HG02763 (cell line): ENCODE data around the gene ERGIC1.

ENCODE experiments used
- ATAC-seq: cut with Tn5 transposase; IDR thresholded peaks from one replicate; pipeline ENCODE4 v1.9.1; 2021; ENCODE audit warnings: mild to moderate bottlenecking, moderate library complexity; ENCODE audit not compliant: unreplicated experiment

Gene ERGIC1

DNA sequence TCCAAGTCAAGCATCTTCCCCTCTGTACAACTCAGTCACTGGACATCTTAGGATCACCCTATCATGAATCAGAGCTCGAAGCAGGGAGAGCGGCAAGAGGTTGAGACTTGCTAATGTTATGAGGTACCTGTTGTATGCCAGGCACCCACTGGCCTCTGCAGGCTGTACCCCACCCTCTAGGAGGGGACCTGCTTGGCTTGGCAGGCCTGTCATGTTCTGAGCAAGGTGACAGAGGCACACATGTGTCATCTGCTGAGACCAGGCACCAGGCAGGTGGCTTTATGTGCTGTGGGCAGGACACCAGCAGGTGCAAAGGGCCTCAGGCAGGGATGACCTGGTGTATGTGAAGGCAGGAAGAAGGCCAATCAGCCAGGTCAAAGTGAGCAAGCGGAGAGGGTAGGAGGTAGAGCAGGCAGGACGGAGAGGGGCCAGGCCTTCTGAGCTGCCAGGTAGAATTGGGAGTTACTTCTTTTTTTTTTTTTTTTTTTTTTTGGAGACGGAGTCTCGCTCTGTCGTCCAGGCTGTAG is 64.9 kb downstream of the ERGIC1 start:
- ATAC-seq: no peak

DNA sequence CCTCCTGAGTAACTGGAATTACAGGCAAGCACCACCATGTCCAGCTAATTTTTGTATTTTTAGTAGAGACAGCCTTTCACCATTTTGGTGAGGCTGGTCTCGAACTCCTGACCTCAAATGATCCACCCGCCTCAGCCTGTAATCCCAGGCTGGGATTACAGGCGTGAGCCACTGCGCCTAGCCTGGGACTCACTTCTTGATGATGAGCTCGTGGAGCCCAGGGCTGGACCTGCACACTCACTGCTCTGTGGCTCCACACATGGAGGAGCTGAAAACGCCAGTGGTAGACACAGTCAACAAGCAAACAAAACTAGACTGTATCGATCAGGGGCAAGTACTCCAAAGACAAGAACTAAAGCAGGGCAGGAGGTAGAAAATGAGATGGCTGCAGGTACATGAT is 65.4 kb downstream of the ERGIC1 start:
- ATAC-seq: no peak

DNA sequence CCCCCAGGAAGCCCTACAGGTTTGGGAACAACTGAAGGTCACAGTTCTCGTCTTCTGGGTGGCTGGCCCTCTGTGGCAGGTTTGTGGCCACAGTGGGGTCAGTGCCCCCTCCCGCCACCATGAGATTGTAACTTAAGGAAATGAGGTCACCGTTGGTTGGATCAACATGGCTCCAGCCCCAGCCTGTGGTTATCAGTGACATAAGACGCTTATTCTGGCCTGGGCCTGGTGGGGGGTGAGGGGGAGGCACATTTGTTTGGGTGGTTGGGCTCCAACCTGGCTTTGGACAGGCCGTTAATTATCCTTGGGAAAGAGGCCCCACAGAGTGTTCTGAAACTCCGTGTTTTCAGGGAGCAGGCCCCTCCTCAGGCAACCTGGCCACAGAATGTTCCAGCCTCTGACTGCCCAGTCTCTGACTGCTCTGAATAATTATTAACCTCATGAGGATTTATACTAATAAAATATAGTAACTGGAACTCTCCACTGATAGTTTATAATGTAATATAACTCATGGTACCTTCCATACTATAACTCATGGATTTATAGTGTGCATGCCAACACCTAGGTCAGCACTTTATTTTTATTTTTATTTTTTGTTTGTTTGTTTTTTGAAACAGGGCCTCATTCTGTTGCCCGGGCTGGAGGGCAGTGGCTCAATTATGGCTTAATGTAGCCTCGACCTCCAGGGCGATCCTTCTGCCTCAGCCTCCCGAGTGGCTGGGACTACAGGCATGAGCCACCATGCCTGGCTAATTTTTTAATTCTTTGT is 67.1 kb downstream of the ERGIC1 start:
- no peak for ATAC-seq

DNA sequence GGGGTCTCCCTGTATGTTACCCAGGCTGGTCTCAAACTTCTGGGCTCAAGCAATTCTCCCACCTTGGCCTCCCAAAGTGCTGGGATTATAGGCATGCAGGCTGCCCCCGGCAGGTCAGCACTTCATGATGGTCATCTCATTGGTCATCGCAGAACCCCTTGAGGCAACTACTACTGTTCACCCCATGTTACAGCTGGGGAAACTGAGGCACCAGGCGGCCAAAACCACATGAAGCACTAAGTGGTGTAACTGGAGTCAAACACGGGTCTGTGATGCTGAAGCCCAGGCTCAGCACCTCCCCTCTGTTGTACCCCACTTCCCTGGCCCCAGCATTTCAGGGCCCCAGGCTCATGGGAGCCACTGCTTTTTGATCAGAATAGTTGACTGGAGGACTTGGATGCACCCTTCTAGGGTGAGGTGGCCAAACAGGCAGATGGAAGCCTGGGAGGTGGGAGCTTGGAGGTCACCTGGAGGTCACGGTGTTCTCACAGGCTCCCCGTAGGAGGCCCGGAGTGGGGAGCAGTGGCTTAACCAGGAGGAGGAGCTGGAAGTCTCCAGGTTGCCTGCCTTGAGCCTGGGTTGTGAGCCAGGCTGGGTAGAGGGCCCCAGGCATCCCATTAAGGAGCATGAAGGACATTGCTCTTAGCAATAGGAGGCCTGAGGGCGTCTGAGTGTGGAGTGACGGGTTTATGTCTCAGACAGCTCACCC is 67.9 kb downstream of the ERGIC1 start:
- no peak for ATAC-seq

DNA sequence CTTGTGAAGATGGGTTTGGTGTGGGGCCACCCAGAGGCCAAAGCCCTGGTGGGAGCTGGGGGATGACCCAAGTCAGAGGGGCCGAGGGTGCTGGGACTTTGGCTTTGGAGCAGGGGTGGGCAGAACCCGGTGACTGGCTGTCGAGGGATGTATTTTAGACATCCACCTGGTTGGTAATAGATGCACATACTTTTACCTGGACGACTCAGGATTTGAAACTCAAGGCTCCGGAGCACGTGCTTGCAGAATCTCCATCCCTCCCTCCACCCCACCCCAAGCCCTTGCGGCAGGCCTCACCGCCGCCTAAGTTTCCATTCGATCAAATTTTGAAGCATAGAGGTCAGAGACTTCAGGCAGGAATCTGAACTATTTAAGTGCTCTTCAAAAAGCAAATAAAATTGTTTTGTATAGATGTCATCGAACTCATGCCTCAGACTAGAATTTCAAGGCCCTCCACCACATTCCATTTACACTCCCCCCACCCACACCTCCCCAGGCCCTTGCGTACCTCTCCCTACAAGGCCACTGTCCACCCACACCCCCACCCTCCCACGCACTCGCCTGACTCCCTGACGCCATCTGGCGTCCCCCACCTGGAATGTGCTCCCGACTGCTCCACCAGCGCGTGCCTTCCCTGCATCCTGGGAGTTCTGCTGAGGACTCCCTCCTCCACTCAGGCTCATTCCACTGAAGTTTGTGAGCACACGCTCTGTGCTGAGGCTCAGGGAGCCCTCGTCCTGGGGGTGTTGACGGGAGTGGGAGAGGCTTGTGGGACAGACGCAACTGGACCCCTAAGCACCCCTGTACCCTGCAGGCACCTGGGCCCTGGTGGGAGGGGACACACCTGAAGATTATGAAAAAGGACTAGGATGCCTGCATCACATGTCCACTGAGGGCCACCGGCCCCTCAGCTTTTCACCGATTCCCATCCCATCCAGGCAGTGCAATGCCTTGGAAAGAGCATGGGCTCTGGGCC is 68.7 kb downstream of the ERGIC1 start:
- ATAC-seq: no peak

DNA sequence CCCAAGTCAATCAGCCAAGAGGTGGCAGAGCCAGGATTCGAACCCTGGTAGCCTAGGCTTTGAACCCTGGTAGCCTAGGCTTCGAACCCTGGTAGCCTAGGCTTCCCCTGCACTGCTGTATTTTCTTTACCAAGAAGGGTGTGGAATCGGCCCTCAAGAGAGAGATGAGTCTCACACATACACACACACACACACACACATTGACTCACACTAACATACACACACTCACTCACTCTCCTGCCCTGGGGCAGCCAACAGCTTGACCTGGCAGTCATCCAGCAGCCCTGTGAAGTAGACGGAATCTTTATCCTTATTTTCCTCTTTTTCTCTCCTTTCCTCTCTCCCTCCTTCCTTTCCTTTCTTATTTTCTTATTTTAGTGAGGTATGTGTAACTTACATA is 69.7 kb downstream of the ERGIC1 start:
- no peak for ATAC-seq

DNA sequence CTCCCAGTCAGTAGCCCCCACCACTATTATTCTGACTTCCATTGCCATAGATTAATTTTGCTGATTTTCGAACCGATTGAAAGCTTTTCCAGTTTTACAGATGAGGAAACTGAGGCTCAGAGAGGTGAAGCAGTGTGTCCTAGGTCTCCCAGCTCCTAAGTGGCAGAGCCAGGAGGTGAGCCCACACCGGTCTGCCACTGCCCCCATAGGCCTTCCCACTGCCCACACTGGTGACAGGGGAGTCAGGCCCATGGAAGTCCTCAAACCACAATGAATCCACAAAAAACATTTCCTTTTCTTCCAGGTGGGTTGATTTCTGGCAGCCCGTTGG is 70.2 kb downstream of the ERGIC1 start:
- no peak for ATAC-seq

DNA sequence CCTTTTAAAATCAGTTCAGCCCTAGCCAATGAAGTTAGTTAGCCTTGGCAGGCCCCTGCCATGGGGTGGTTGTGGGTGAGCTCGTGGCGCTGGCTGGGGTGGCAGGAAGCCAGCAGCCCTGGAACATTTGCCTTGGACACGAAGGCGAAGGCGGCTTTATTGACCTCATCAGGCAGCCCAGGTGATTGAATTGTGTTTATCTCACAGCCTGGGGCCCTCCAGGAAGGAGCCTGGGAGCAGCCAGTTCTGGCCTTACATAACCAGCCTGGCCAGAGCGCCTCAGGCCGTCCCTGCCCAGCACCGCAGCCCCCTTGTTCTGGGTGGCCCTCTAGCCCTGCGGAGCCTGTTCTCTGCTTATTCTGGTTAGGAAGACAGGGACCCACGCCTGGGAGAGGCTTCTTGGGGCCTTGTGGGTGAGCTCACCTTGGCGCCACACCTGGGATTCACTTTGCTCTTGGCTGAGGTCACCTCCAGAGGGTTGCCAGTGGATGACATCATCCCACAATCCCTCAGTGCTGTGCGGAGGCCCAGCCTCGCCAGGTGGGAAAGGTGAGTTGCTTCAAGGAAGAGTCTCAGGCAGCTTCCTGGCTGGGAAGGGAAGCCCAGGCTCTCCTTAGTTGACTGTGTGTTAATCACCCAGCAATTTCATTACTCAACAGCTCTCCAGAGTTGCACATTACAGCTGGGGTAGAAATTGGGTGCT is 70.7 kb downstream of the ERGIC1 start:
- ATAC-seq: no peak

DNA sequence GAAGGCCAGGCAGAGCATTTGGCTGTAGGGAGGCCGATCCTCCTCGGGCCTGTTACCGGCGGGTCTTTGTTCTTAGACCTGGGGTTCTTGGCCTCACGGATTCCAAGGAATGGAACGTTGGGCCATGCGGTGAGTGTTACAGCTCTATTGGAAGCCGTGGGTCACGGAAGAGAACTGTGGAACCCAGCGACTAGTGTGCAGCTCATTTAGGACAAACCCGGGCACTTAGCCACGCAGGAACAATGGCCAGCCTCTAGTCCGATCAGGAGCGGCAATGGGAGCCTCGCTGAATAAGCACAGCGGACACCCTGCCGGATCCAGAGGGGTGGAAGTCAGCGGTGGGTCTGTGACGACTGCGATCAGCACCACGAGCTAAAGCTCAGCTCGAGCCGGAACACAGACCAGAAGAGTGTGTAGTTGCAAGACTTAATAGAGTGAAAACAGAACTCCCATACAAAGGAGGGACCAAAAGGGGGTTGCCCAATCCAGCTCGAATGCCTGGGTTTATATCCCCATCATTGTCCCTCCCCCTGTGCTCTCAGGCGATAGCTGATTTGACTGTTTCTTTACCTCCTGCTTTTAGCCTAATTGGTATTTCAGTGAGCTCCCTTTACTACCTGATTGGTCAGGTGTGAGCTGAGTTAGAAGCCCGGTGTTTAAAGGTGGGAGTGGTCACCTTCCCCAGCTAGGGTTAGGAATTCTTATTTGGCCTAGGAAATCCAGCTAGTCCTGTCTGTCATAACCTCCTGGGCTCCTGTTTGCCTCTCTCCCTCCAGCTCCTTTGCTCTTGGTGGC is 71.5 kb downstream of the ERGIC1 start:
- no peak for ATAC-seq

DNA sequence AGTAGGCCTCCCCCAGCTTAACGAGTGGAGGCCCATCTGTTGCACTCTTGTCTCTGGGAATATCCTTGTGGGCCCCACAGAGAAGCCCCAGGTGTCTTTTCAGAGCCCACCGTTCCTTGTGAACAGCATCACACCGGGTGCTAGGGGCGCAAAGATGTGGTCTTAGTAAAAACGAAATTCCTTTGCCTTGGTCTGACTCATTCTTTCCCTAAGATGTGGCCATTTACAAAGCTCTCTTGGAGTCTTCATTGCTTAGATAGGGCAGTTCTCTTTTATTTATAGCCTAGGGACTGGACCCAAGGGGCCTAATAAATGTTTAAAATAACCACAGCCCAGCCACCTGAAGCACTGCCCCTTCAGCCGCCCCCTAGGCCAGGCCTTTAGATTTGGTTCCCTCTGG is 72.4 kb downstream of the ERGIC1 start:
- ATAC-seq: no peak

DNA sequence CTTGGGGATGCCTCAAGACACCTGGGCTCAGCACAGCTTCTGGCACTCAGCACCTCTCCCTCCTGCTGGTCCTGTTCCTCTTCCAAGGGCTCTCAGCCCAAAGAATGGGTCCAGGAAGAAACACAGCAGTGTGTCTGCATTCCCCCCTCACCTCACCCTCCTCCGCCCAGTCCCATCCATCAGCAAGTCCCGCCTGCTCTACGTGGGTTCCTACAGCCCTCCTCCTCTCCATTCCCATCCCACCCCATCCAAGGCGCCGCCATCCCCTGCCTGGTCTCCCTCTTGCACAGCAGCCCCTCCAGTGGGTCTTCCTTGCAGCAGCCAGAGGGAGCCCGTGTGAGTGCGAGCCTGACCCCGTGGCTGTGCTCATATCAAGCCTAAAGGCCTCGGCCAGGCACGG is 72.8 kb downstream of the ERGIC1 start:
- ATAC-seq: no peak

DNA sequence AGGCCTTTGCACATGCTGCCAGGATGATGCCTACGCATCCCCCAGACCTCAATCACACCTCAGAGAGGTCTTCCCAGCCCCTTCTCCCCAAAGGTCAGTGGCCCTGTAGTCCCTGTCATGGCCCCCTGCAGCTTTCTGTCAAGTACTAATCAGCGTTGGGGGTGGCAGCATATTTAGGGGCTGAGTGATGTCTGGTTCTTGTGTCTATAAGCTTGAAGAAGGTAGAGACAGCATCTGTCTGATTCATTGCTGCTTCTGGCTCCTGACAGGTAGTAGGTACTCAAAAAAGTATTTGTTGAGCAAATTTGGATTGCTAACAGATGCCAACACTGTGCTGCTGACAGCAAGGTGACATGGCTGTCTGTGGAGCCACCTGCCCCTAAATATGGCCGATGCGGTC is 73.6 kb downstream of the ERGIC1 start:
- no peak for ATAC-seq

DNA sequence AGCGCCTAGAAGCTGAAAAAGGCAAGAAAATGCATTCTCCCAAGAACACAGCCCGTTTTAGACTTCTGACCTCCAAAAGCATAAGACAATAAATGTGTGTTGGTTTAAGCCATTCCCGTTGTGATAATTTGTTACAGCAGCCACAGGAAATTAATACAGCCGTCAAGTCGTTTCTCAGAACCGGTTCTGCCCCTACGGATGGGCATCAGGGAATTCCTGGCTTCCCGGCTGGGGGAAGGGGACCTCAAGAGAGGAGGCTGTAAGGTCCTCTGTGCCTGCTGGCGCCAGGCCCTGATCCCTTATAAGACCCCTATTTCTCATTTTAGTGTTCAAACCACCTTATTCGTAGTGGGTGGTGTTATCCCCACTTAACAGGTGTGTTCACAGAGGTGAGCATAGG is 74.6 kb downstream of the ERGIC1 start:
- ATAC-seq: no peak

DNA sequence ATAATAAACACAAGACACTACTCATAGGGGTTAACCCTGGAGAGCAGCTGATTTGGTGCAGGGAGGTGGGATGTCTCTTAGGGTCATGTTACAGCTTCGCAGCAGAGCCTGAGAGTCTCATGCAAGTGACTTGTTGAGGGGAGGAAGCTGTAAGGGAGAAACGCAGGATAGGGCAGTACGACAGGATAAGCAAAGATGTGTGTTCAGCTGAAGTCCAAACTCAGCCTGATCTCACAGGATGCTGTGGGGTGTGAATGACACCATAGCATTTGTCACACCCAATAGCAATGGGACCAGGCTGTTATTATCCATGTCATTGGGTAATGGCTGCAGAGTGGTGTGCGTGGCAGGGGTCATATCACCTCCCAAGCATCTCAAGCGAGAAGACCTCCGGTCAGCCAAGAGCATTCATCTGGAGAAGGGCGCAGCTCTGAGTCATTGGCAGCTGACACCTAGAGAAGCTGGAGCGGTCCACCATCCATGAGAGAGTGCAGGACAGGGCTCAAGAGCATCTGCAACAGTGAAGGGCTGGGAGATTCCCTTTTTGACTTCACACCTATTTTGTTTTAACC is 76.0 kb downstream of the ERGIC1 start:
- no peak for ATAC-seq

DNA sequence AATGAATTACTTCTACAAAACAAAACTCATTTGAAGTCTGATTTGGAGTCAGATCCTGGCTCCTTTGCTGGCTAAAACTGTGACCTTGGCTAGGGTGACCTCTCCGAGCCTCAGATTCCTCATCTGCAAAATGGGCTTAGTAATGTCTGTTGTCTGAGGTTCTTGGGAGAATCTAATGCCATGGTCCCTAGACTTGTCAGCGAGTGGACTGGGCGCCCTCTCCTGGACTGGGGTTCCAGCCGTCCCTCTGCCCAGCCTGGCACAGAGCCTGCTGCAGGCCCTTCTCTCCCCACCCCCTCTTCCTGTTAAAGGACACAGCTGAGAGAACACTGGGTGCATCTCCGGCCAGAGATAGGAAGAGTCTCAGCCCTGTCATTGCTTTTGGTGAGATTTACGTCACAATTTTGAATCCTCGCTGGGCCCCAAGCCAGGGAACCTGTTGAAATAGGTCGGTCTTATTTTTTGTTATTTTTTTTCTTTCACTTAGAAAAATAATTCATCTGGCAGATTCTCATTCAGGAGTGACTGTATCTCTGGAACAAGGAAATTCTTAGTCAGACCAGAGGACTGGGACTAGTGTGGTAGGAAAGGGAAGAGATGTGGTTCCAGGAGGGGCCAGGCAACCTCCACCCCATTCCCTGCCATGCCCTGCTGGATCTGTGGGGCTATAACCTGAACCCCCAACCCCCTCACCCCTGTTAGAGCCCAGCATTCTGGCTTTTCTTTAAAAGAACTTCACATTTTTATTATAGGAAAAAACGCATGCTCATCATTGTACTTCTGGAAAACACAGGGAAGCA is 77.0 kb downstream of the ERGIC1 start:
- ATAC-seq: no peak

DNA sequence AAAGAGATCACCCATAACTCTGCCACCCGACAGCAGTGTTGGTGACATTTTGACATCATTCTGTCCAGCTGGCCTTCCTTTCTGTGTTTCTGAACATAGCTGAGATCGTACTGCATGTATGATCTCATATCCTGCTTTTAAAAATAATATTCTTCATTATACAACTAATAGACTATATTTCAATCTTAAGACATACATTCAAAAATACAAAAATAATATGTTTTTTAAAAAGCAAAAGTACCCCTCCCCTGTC is 77.5 kb downstream of the ERGIC1 start:
- ATAC-seq: no peak

DNA sequence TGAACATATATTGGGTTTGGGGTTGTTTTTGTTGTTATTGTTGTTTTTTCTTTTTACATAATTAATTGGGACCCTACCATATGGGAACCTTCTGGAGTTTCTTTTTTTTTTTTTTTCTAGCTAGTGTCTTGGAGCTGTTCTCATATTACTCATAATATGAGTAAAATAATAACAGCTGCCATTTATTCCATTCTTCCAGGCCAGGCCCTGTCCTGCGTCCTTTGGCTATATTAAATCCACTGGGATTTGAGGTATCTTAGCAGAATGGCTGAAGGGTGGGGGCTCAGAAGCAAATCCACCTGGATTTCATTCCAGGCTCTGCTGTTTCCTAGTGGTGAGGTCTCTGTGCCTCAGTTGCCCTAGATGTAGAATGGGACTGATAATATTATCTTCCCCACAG is 77.9 kb downstream of the ERGIC1 start:
- no peak for ATAC-seq

DNA sequence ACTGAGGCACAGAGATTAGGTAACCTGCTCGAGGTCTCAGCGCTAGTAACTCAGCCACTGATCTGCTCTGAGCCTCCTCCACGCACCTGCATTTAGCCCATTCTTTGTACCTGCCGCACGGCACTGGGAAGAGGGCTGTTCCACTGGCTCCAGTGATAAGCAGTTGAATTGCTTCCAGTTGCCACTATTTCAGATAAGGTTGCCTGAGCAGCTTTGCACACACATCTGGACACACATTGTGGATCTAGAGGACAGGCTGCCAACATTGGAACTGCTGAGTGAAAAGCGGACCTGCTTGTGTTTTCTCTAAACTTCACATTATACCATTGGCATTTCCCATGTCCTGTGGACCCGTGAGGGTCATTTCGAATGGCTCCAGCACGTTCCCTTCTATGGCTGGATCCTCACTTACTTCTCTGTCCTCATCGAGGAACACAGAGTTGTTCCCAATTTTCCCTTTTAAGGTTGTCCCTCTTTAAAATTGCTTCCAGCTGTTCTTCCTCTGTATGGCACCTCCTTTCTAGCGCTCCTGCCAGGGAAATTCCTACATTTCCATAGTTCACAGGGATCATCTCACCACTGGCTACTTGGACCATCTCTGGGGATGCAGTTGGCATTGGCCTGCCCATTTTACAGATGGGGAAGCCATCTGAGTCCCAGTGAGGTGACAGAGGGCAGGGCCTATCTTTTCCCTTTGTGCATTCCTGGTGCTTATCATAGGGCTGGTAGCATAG is 79.2 kb downstream of the ERGIC1 start:
- ATAC-seq: no peak
